ENCODE results near the gene OR51B2.

Gene OR51B2

DNA sequence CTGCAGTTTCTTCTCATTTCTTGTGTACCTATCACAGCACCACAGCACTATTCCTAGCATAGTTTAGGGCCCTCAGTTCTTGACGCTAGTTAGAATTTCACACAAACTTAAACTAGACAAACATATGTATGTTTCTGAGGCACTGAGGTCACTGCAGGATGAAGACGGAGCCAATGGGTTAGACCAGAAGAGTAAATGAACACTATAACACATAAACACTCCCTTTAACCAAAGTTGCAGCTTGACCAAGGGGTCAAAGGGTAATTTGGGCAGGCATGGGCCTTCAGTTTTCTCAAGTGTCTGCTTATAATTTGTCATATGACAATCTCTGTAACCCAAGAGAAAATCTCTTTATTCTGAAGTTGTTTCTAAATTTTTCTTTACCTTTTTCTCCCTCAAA is 41.5 kb downstream of the OR51B2 start:
- Mint-ChIP-seq H3K4me1 (peaks cover 2 to 5% of the 10 kb centered on the region in 2 donors), H3K27me3 (peaks cover 0 to 7% of the 10 kb centered on the region in 2 donors)

DNA sequence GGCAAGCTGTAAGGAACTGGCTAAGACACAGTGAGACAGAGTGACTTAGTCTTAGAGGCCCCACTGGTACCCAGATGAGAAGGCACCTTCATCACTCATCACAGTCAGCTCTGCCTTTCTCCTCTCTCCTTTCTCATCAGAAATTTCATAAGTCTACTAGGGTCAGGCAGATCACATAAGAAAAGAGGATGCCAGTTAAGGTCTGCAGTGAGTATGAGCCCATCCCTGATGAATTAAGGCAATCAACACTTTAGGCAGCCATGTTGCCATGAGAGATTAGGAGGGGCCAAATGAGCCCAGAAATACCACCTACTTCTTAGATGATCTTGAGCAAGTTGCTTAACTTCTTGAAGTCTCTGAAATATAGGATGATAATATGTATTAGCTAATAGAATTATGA is 42.5 kb downstream of the OR51B2 start:
- no peaks in the 10 kb centered on the region for H3K36me3 Mint-ChIP-seq
- H3K9me3 Mint-ChIP-seq, result no peaks in the 10 kb centered on the region
- H3K27ac Mint-ChIP-seq, result no peak overlapping the region
- H3K4me3 Mint-ChIP-seq, result no peak overlapping the region
- H3K4me1 Mint-ChIP-seq, result peaks cover 2 to 5% of the 10 kb centered on the region in 2 donors
- DNase-seq (no peak), ATAC-seq (replicated peaks) (no peak)
- peaks cover 0 to 7% of the 10 kb centered on the region in 2 donors for H3K27me3 Mint-ChIP-seq

More for the DNA sequence above, 41.5 kb downstream of the OR51B2 start:
- ATAC-seq (replicated peaks), result no peak
- DNase-seq, result no peak
- no peaks in the 10 kb centered on the region for H3K36me3 Mint-ChIP-seq
- no peaks in the 10 kb centered on the region for H3K9me3 Mint-ChIP-seq
- H3K4me3 Mint-ChIP-seq, result no peak overlapping the region
- H3K27ac Mint-ChIP-seq, result no peak overlapping the region

DNA sequence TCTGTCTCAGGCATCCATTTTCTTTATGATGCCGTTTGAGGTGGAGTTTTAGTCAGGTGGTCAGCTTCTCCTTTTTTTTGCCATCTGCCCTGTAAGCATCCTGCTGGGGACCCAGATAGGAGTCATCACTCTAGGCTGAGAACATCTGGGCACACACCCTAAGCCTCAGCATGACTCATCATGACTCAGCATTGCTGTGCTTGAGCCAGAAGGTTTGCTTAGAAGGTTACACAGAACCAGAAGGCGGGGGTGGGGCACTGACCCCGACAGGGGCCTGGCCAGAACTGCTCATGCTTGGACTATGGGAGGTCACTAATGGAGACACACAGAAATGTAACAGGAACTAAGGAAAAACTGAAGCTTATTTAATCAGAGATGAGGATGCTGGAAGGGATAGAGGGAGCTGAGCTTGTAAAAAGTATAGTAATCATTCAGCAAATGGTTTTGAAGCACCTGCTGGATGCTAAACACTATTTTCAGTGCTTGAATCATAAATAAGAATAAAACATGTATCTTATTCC is 43.5 kb downstream of the OR51B2 start:
- no peak overlapping the region for H3K4me3 Mint-ChIP-seq
- H3K36me3 Mint-ChIP-seq, result no peaks in the 10 kb centered on the region
- no peak overlapping the region for H3K27ac Mint-ChIP-seq
- ATAC-seq (replicated peaks) (peak; percentile 59 to 72), DNase-seq (peak; percentile 3)
- peaks cover 0 to 7% of the 10 kb centered on the region in 2 donors for H3K27me3 Mint-ChIP-seq
- H3K4me1 Mint-ChIP-seq, result peaks cover 2 to 5% of the 10 kb centered on the region in 2 donors
- no peaks in the 10 kb centered on the region for H3K9me3 Mint-ChIP-seq

DNA sequence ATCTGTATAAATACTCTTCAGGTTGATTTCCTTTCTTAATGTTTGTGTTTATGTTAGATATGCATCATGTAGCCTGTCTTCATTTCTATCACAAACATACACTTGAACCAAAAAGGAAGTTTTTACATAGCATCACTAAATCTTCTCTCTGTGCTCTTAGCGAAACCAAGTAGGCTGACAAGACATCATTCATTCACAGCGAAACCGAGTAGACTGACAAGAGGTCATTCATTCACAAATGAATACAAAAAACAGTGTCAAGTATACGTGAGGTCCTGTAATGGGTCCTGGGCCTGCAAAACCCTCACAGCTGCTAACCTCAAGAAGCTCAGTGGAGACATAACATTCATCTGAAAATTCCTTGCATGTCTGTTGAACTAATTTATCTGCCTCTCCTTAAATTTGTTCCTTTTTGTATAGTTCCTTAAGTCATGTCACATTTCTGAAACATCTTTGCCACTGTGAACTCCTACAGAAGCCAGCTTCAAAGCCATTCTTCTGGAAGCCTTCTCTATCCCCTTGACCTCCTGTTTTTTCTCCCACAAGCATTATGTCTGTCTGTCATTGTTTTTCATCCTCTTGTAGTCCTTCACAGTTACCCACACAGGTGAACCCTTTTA is 44.5 kb downstream of the OR51B2 start:
- Mint-ChIP-seq H3K27ac (no peak overlapping the region), H3K4me3 (no peak overlapping the region), H3K27me3 (peaks cover 0 to 7% of the 10 kb centered on the region in 2 donors), H3K4me1 (peaks cover 2 to 5% of the 10 kb centered on the region in 2 donors), H3K9me3 (no peaks in the 10 kb centered on the region), H3K36me3 (no peaks in the 10 kb centered on the region)
- DNase-seq (no peak), ATAC-seq (replicated peaks) (no peak)

DNA sequence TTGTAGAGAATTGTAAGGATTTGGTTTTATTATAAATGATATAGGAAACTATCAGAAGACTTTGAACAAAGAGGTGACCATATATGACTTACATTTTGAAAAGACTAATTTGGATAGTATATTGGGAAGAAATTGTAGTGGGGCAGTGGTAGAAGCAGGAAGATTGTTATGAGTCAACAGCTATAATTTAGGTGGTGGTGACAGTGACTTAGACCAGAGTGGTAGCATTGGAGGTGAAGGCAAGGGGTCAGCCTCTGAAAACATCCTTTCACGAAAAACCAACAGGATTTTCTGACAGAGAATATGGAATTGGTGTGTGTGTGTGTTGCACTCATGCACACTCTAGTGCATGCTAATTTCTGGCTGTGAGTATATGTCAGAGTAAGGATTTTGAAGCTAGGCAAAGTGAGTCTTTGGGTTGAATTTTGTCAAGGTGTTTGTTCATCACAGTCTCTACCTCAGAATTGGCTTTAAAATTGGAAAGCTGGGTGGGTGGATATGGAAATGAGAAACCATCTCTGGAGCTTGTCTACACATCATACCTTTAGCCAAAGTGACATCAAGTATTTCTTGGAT is 46.2 kb downstream of the OR51B2 start:
- no peak for ATAC-seq (replicated peaks)
- peaks cover 0 to 7% of the 10 kb centered on the region in 2 donors for H3K27me3 Mint-ChIP-seq
- H3K9me3 Mint-ChIP-seq, result no peaks in the 10 kb centered on the region
- DNase-seq, result no peak
- H3K4me3 Mint-ChIP-seq, result no peak overlapping the region
- no peaks in the 10 kb centered on the region for H3K36me3 Mint-ChIP-seq
- no peak overlapping the region for H3K27ac Mint-ChIP-seq
- peaks cover 2 to 5% of the 10 kb centered on the region in 2 donors for H3K4me1 Mint-ChIP-seq

DNA sequence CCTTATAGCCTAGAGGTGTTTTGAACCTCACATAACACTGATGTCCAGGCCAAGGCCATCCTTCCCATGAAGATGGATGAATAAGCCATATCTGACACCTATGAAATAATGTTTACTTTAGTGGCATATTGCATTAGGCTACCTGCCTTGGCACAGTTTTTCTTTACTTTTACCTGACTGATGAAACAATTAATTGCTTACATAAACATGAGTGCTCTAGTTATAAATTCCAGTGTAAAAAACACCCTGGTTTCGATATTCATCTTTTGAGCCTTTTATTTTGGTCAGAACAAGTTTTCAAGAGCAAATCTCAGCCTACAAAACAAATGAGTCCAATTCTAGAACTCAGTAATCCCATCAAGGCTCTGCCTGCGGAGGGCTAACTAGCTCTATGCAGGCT is 47.4 kb downstream of the OR51B2 start:
- Mint-ChIP-seq H3K4me3 (no peak overlapping the region), H3K27ac (no peak overlapping the region), H3K36me3 (no peaks in the 10 kb centered on the region)

DNA sequence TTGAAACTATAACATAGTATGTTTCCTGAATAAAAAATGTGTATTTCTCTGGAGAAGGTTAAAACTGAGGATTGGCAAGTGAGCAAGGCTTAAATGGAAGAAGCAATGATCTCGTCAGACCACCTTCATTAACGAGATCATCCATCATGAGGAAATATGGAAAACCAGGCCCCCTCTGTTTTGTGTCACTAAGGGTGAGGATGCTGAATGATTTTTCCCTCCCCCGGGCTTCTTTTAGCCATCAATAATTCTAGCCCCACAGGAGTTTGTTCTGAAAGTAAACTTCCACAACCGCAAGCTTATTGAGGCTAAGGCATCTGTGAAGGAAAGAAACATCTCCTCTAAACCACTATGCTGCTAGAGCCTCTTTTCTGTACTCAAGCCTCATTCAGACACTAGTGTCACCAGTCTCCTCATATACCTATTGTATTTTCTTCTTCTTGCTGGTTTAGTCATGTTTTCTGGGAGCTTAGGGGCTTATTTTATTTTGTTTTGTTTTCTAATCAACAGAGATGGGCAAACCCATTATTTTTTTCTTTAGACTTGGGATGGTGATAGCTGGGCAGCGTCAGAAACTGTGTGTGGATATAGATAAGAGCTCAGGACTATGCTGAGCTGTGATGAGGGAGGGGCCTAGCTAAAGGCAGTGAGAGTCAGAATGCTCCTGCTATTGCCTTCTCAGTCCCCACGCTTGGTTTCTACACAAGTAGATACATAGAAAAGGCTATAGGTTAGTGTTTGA is 48.6 kb downstream of the OR51B2 start:
- no peak for DNase-seq
- H3K27ac Mint-ChIP-seq, result no peak overlapping the region
- no peak for ATAC-seq (replicated peaks)
- no peak overlapping the region for H3K4me3 Mint-ChIP-seq
- no peaks in the 10 kb centered on the region for H3K36me3 Mint-ChIP-seq
- peaks cover under 1 to 2% of the 10 kb centered on the region in 2 donors for H3K4me1 Mint-ChIP-seq
- peaks cover 0 to 7% of the 10 kb centered on the region in 2 donors for H3K27me3 Mint-ChIP-seq
- H3K9me3 Mint-ChIP-seq, result no peaks in the 10 kb centered on the region

More for the DNA sequence above, 47.4 kb downstream of the OR51B2 start:
- ATAC-seq (replicated peaks), result no peak
- Mint-ChIP-seq H3K27me3 (peaks cover 0 to 7% of the 10 kb centered on the region in 2 donors), H3K4me1 (peaks cover 2 to 5% of the 10 kb centered on the region in 2 donors), H3K9me3 (no peaks in the 10 kb centered on the region)
- DNase-seq, result no peak

DNA sequence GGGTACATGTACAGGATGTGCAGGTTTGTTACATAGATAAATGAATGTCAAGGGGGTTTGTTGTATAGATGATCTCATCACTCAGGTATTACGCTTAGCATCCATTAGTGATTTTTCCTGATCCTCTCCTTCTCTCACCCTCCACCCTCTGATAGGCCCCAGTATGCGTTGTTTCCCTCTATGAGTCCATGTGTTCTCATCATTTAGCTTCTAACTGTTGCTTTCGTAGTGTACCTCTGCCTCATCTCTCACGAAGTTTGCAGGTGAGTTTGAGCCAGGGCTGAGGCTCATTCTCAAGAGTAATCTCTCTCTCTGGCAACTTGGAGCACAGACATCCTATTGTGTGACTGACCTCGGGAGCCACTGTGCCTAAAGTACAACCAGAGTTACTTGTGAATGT is 49.7 kb downstream of the OR51B2 start:
- H3K4me3 Mint-ChIP-seq, result no peak overlapping the region
- no peak overlapping the region for H3K27ac Mint-ChIP-seq
- H3K9me3 Mint-ChIP-seq, result no peaks in the 10 kb centered on the region
- H3K36me3 Mint-ChIP-seq, result no peaks in the 10 kb centered on the region
- H3K27me3 Mint-ChIP-seq, result peaks cover 0 to 7% of the 10 kb centered on the region in 2 donors
- DNase-seq (no peak), ATAC-seq (replicated peaks) (no peak)
- no peaks in the 10 kb centered on the region for H3K4me1 Mint-ChIP-seq

Measured in stimulated activated naive B cell treated with anti-CD40 and anti-IgM and Interleukin-4, amounts not matched to agents 10 μg/mL and 1 μg/mL and 100 μg/mL, for 72 hours (primary cell).